WTC11 (cell line): ENCODE results near the gene CFAP161.

Experiments used
- GABPB1 ChIP-seq: sonication (generic); formaldehyde crosslinking; IDR thresholded peaks from 2 replicates; pipeline ENCODE4 v1.8.1; 2023; ENCODE audit warnings: mild to moderate bottlenecking, missing genetic modification reagents
- USF1 ChIP-seq: sonication (generic); formaldehyde crosslinking; IDR thresholded peaks from 2 replicates; pipeline ENCODE4 v1.8.0; 2022; ENCODE audit warnings: mild to moderate bottlenecking, missing genetic modification reagents
- ZNF317 ChIP-seq: sonication (generic); formaldehyde crosslinking; IDR thresholded peaks from 2 replicates; pipeline ENCODE4 v1.8.1; 2023; ENCODE audit warnings: low read depth, mild to moderate bottlenecking, moderate library complexity, missing genetic modification reagents, borderline replicate concordance
- TF ChIP-seq, protein P1 (sequence below): fragments of 200-600 bp; IDR thresholded peaks from 2 replicates; pipeline ENCODE4 v1.8.0; 2022; ENCODE audit warnings: antibody characterized with exemption

- TF ChIP-seq USF1 (CRISPR knock-in tag) (no peak), ZNF317 (CRISPR knock-in tag) (no peak), GABPB1 (CRISPR knock-in tag) (no peak)
- TF ChIP-seq, protein P1, sequence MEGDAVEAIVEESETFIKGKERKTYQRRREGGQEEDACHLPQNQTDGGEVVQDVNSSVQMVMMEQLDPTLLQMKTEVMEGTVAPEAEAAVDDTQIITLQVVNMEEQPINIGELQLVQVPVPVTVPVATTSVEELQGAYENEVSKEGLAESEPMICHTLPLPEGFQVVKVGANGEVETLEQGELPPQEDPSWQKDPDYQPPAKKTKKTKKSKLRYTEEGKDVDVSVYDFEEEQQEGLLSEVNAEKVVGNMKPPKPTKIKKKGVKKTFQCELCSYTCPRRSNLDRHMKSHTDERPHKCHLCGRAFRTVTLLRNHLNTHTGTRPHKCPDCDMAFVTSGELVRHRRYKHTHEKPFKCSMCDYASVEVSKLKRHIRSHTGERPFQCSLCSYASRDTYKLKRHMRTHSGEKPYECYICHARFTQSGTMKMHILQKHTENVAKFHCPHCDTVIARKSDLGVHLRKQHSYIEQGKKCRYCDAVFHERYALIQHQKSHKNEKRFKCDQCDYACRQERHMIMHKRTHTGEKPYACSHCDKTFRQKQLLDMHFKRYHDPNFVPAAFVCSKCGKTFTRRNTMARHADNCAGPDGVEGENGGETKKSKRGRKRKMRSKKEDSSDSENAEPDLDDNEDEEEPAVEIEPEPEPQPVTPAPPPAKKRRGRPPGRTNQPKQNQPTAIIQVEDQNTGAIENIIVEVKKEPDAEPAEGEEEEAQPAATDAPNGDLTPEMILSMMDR, result no peak
Observed at GRCh38 chr15:81091889-81092558, 42.0 kb upstream of the CFAP161 start.
